ENCODE data around the gene TMEM175.

The TMEM175 gene

DNA sequence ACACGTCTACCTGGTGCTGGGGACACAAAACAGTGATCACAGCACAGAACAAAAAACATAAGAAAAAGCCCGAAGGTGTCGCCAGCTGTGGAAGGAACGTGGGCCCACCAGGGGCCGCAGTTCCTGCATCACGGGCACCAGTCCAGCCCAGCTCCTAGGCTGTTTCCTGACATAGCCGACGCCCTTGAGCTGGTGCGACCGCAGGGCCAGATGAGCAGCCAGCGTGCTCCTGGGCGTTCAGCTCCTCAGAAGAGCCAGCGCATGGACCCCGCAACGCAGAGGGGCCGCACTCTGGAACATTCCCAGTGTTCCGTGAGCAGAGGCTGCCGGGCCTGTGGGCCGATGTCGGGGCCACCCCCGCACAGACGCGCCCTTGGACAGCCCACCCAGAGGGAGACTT lies 44.2 kb upstream of the TMEM175 start:
- DNase-seq (ENCODE audit: insufficient read length, low spot score) = no peak
- FAIRE-seq = no peak
- TF ChIP-seq TAF1 (IDR thresholded peaks at IDR 0.05; ENCODE audit: low read depth, low read length) (no peak), PAX5 (IDR thresholded peaks at IDR 0.05; ENCODE audit: insufficient read depth, low read length, severe bottlenecking) (no peak), POLR2A (IDR thresholded peaks at IDR 0.05; ENCODE audit: low read depth, low read length) (no peak), POU2F2 (IDR thresholded peaks at IDR 0.05; ENCODE audit: low read depth, low read length) (no peak), SPI1 (IDR thresholded peaks at IDR 0.05; ENCODE audit: low read depth, low read length) (no peak), POLR2AphosphoS5 (IDR thresholded peaks at IDR 0.05; ENCODE audit: low read depth, low read length) (no peak)

DNA sequence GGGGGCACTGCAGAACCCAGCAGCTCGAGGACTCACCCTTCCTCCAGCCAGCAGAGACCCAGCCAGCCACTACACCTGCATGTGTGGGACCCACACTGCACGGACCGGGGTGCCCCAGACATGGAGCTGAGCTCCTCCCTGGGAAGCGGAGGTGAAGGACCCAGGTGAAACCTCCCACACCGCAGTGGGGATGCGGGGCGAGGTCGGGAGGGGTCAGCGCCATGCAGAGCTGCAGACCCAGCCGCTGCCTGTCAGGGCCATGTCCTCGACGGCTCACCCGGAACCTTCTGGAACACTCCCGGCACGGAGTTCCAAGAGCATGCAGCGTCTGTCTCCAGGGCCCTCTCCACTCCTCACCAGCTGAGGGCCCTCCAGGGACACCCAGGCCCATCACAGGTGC lies 42.7 kb upstream of the TMEM175 start:
- TF ChIP-seq SPI1 (IDR thresholded peaks at IDR 0.05; ENCODE audit: low read depth, low read length) (no peak), PAX5 (IDR thresholded peaks at IDR 0.05; ENCODE audit: insufficient read depth, low read length, severe bottlenecking) (no peak), TAF1 (IDR thresholded peaks at IDR 0.05; ENCODE audit: low read depth, low read length) (no peak), POLR2AphosphoS5 (IDR thresholded peaks at IDR 0.05; ENCODE audit: low read depth, low read length) (no peak), POU2F2 (IDR thresholded peaks at IDR 0.05; ENCODE audit: low read depth, low read length) (no peak), POLR2A (IDR thresholded peaks at IDR 0.05; ENCODE audit: low read depth, low read length) (no peak)
- FAIRE-seq (no peak), DNase-seq (ENCODE audit: insufficient read length, low spot score) (no peak)

DNA sequence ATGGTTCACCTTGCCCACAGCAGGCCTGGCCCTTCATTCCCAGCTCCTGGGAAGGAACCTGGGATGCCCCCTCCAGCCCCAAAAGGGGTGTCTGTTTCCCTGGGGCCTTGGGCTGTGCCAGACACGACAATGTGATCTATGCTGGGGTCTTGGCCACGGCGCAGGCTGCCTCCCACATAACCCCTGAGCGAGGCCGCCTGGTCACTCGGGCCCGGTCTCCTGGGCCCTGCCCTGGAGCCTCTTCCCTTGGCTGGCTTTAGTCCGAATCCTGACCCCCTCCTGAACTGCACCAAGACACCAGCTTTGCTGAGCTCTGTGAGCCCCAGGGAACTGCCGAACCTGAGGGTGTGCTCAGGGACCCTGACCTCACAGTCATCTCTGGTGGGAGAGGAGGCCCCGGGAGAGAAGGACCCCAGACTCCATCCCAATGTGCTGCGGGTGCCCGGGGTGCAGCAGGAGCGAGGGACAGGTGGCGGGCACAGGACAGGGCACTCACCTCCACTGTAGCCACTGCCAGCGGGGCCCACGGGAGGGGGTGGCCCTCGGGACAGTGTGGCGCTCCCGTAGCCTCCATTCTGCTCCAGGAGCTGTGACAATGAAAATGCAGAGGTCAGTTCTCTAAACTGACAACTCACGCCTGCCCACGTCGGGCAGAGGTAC lies 42.1 kb upstream of the TMEM175 start:
- no peak for FAIRE-seq
- DNase-seq (ENCODE audit: insufficient read length, low spot score) = no peak
- TF ChIP-seq SPI1 (IDR thresholded peaks at IDR 0.05; ENCODE audit: low read depth, low read length) = no peak
- no peak for TF ChIP-seq TAF1 (IDR thresholded peaks at IDR 0.05; ENCODE audit: low read depth, low read length)
- no peak for TF ChIP-seq POU2F2 (IDR thresholded peaks at IDR 0.05; ENCODE audit: low read depth, low read length)
- no peak for TF ChIP-seq POLR2AphosphoS5 (IDR thresholded peaks at IDR 0.05; ENCODE audit: low read depth, low read length)
- no peak; the same call in 1 of the 2 replicates for TF ChIP-seq POLR2A (IDR thresholded peaks at IDR 0.05; ENCODE audit: low read depth, low read length)
- TF ChIP-seq PAX5 (IDR thresholded peaks at IDR 0.05; ENCODE audit: insufficient read depth, low read length, severe bottlenecking) = no peak

- FAIRE-seq (no peak), DNase-seq (ENCODE audit: insufficient read length, low spot score) (no peak)
- no peak for TF ChIP-seq PAX5 (IDR thresholded peaks at IDR 0.05; ENCODE audit: insufficient read depth, low read length, severe bottlenecking)
- TF ChIP-seq POLR2A (IDR thresholded peaks at IDR 0.05; ENCODE audit: low read depth, low read length) = no peak
- TF ChIP-seq POLR2AphosphoS5 (IDR thresholded peaks at IDR 0.05; ENCODE audit: low read depth, low read length) = no peak
- TF ChIP-seq SPI1 (IDR thresholded peaks at IDR 0.05; ENCODE audit: low read depth, low read length) = no peak
- no peak for TF ChIP-seq POU2F2 (IDR thresholded peaks at IDR 0.05; ENCODE audit: low read depth, low read length)
- TF ChIP-seq TAF1 (IDR thresholded peaks at IDR 0.05; ENCODE audit: low read depth, low read length) = no peak
Observed at GRCh38 chr4:891747-892146, 40.5 kb upstream of the TMEM175 start.

GRCh38 chr4:892780-893179 lies 39.5 kb upstream of the TMEM175 start:
- FAIRE-seq (no peak), DNase-seq (ENCODE audit: insufficient read length, low spot score) (no peak)
- TF ChIP-seq POU2F2 (IDR thresholded peaks at IDR 0.05; ENCODE audit: low read depth, low read length) (no peak), POLR2AphosphoS5 (IDR thresholded peaks at IDR 0.05; ENCODE audit: low read depth, low read length) (no peak), TAF1 (IDR thresholded peaks at IDR 0.05; ENCODE audit: low read depth, low read length) (no peak), SPI1 (IDR thresholded peaks at IDR 0.05; ENCODE audit: low read depth, low read length) (no peak), POLR2A (IDR thresholded peaks at IDR 0.05; ENCODE audit: low read depth, low read length) (no peak), PAX5 (IDR thresholded peaks at IDR 0.05; ENCODE audit: insufficient read depth, low read length, severe bottlenecking) (no peak)

DNA sequence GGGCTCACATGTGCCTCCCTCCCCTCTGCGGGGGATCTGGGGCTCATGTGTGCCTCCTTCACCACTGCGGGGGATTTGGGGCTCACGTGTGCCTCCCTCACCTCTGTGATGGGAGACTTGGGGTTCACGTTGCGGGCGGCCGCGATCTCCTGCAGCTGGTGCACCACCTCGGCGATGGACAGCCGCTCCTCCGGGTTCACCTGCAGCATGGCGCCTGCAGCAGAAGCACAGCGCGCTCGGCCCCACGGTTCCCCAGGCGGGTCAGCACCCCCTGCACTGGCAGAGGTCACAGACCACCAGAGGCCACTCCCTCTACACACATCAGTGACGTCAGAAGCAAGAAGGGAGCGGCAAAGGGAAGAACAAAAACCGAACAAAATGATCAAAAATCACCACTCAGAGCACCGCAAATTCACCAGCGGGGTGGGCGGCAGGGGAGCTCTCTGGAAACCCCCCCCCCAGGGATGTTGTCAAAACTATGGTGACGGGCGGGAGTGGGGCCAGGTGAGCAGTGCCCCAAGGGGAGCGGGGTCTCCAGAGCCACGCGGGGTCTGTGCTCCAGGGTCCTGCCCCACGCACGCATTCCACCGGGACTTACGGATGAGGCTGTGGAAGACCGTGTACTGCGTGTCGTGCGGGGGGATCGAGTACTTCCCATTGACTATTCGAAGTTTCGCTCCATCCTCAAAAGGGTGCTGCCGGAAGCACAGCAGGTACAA lies 38.8 kb upstream of the TMEM175 start:
- TF ChIP-seq POU2F2 (IDR thresholded peaks at IDR 0.05; ENCODE audit: low read depth, low read length) = no peak
- no peak for TF ChIP-seq POLR2AphosphoS5 (IDR thresholded peaks at IDR 0.05; ENCODE audit: low read depth, low read length)
- TF ChIP-seq SPI1 (IDR thresholded peaks at IDR 0.05; ENCODE audit: low read depth, low read length) = no peak
- TF ChIP-seq POLR2A (IDR thresholded peaks at IDR 0.05; ENCODE audit: low read depth, low read length) = no peak
- TF ChIP-seq TAF1 (IDR thresholded peaks at IDR 0.05; ENCODE audit: low read depth, low read length) = no peak
- no peak for TF ChIP-seq PAX5 (IDR thresholded peaks at IDR 0.05; ENCODE audit: insufficient read depth, low read length, severe bottlenecking)
- DNase-seq (ENCODE audit: insufficient read length, low spot score) = no peak
- FAIRE-seq = no peak

GRCh38 chr4:893995-894705 lies 38.1 kb upstream of the TMEM175 start:
- DNase-seq (ENCODE audit: insufficient read length, low spot score) = no peak
- TF ChIP-seq POLR2A (IDR thresholded peaks at IDR 0.05; ENCODE audit: low read depth, low read length) (no peak), POLR2AphosphoS5 (IDR thresholded peaks at IDR 0.05; ENCODE audit: low read depth, low read length) (no peak), POU2F2 (IDR thresholded peaks at IDR 0.05; ENCODE audit: low read depth, low read length) (no peak), TAF1 (IDR thresholded peaks at IDR 0.05; ENCODE audit: low read depth, low read length) (no peak), SPI1 (IDR thresholded peaks at IDR 0.05; ENCODE audit: low read depth, low read length) (no peak), PAX5 (IDR thresholded peaks at IDR 0.05; ENCODE audit: insufficient read depth, low read length, severe bottlenecking) (no peak)
- no peak for FAIRE-seq

GRCh38 chr4:895596-895995 lies 36.7 kb upstream of the TMEM175 start:
- no peak for TF ChIP-seq POLR2A (IDR thresholded peaks at IDR 0.05; ENCODE audit: low read depth, low read length)
- DNase-seq (ENCODE audit: insufficient read length, low spot score) (no peak), FAIRE-seq (no peak)

DNA sequence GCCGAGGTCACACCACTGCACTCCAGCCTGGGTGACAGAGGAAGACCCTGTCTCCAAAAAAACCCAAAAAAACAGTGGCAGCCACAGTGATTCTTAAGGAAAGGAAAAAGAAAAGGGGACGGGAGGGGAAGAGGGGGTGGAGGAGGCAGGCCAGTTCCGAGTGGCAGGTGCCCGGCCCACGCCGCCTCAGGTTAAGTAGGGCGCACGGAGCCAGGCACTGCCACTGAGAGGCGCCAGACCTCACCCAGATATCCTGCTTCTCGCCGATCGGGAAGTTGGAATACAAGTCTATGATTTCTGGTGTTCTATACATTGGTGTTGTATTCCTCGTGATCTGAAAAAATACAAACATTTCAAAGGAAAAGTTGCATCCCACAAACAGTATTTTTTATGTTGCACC lies 36.0 kb upstream of the TMEM175 start:
- FAIRE-seq (no peak), DNase-seq (ENCODE audit: insufficient read length, low spot score) (no peak)
- TF ChIP-seq SPI1 (IDR thresholded peaks at IDR 0.05; ENCODE audit: low read depth, low read length) = no peak
